ENCODE results near the gene TRIM65. TPM values are rescaled to one million over a fixed set of nuclear protein-coding genes. Genes with fewer than 3 reads are reported as not detected.
A peak's percentile ranks its signal among the peaks of the same experiment; 100 is the strongest.

TRIM65 gene
- total RNA-seq, 4 donors from 2014 or later, result 13.3 to 36.4 (median 27.4) TPM

DNA sequence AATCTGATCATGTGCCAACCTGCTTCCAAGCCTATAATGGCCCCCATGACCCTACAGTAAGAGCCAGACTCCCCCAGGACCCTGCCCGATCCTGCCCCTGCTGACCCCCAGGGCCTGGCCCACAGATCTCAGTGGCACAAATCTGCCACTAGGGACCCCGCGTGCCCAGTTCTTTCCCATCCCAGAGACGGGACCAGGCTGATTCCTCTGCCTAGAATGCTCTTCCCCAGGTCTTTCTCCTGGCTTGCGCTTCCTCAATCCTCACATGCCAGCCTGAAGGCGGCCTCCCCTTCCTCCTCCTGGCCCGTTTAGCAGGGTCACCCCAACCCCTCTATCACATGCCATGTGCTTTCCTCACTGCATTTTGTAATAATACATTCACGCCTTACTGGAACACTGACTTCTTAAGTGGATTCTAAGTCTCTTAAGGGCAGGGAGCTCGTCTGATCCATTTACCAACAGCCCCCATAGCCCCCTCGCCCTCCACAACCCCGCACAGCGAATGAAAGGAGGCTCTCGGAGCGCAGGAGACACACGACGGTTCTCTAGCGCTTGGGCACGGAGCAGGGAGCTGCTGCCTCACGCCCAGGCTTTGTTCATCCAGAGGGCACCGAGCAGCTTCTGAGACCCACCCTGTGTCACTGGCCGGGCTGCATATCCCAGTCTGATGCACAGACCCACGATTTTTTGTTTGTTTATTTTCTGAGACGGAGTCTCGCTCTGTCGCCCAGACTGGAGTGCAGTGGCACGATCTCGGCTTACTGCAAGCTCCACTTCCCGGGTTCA lies 1.2 kb downstream of the TRIM65 start:
- Histone ChIP-seq H3K4me3 (peak overlapping the region; percentile 73 to 99 (median 77)), H3K4me1 (peaks cover 25 to 57% (median 52%) of the 10 kb centered on the region in 4 donors), H3K27ac (replicated peaks in 1 of 4) (peak overlapping the region; percentile 89 to 98 (median 96)), H3K27me3 (no peaks in the 10 kb centered on the region), H3K9me3 (no peaks in the 10 kb centered on the region), H3K36me3 (peaks cover 27 to 54% (median 51%) of the 10 kb centered on the region in 4 donors)
- TF ChIP-seq POLR2AphosphoS5 (IDR thresholded peaks at IDR 0.05), result no peak
- TF ChIP-seq, protein P1, sequence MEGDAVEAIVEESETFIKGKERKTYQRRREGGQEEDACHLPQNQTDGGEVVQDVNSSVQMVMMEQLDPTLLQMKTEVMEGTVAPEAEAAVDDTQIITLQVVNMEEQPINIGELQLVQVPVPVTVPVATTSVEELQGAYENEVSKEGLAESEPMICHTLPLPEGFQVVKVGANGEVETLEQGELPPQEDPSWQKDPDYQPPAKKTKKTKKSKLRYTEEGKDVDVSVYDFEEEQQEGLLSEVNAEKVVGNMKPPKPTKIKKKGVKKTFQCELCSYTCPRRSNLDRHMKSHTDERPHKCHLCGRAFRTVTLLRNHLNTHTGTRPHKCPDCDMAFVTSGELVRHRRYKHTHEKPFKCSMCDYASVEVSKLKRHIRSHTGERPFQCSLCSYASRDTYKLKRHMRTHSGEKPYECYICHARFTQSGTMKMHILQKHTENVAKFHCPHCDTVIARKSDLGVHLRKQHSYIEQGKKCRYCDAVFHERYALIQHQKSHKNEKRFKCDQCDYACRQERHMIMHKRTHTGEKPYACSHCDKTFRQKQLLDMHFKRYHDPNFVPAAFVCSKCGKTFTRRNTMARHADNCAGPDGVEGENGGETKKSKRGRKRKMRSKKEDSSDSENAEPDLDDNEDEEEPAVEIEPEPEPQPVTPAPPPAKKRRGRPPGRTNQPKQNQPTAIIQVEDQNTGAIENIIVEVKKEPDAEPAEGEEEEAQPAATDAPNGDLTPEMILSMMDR (IDR thresholded peaks at IDR 0.05), result peak in 2 of 3 experiments; percentile 26 to 47
- 28% methylated on average over 28 of the region's 28 CpGs for WGBS
- DNase-seq (ENCODE audit: extremely low spot score), result no peak
- intact Hi-C loops (cut with DNase I), result loop anchor here (2.0 kb wide), 2 partner anchors 17 to 45 kb away; partner anchors contain the start of gene TRIM47

DNA sequence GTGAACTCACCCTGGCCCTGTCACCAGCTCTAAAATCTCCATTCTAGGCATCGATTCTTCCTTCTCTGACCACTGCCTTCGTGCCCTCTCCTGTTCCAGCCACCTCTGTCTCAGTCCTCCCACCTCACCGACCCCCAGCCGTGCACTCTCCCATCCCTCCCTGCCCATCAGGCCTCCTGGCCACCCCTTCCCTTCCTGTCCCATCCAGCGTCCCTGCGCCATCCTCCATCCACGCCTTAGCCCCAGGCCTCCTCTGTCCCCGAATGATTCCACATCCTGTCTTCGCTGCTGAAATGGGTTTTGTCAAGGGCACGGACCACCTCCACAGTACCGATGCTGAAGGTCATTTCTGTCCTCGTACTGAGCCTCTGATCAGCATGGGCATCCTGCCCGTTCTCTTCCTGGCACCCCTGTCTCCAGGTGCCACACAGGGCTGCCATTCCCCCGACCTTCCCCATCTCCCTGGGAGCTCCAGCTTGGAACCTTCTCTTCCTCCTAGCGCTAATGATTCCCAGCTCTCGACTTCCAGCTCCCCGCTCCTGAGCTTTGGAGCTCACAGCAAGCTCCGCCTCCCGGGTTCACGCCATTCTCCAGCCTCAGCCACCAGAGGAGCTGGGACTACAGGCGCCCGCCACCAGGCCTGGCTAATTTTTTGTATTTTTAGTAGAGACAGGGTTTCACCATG lies 2.6 kb downstream of the TRIM65 start:
- peak overlapping the region; percentile 89 to 98 (median 96) for H3K27ac ChIP-seq (replicated peaks in 1 of 4)

DNA sequence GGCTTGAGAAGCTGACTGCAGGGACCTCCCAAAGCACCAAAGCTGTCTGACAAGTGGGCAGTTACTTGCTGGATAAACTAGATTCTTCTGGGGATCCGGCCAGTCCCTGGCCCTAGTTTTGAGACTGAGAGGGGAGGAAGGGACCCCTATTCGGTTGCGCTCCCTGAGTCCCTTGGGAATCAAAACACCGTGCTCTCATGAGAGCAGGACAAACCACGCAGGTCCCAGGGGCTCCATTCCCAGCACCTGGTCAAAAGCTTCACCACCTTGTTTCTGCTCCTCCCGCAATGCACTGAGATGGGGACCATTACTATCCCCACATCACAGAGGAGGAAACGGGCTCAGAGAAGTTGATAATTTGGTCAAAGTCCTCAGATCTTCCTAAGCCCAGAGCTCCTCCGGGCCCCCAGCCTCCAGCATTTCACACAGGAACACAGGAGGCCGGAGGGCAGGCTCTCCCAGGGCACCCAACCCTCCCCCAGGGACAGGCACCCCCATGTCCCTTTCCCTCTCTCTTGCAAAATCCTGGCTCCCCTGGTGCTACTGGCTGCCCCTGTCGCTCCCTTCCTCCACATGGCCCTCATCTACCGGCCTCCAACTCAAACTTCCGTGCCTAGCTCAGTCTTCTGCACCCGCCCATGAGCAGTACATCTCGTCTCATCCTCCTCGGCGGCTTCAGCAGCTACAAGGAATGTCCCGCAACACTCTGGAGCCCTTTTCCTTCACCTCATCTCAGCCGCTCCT lies 3.3 kb downstream of the TRIM65 start:
- Histone ChIP-seq H3K27me3 (no peaks in the 10 kb centered on the region), H3K27ac (replicated peaks in 1 of 4) (peak overlapping the region in 3 of 4 donors; percentile 27 to 97 (median 89)), H3K36me3 (peaks cover 15 to 49% (median 45%) of the 10 kb centered on the region in 4 donors), H3K4me3 (no peak overlapping the region), H3K4me1 (peaks cover 25 to 57% (median 52%) of the 10 kb centered on the region in 4 donors), H3K9me3 (no peaks in the 10 kb centered on the region)
- WGBS, result 94% methylated on average over 18 of the region's 18 CpGs
- intact Hi-C loops (cut with DNase I), result loop anchor here (2.0 kb wide), 1 partner anchor 15 kb away; the partner anchor contains the start of gene TRIM47
- DNase-seq (ENCODE audit: extremely low spot score), result no peak
- TF ChIP-seq, protein P1 (IDR thresholded peaks at IDR 0.05), result no peak
- TF ChIP-seq EP300 (IDR thresholded peaks at IDR 0.05) (no peak), POLR2A (IDR thresholded peaks at IDR 0.05; ENCODE audit: low read depth) (no peak), POLR2AphosphoS5 (IDR thresholded peaks at IDR 0.05) (no peak)

More for the DNA sequence above, 2.6 kb downstream of the TRIM65 start:
- intact Hi-C loops (cut with DNase I), result loop anchor here (2.0 kb wide), 1 partner anchor 15 kb away; the partner anchor contains the start of gene TRIM47
- TF ChIP-seq, protein P1 (IDR thresholded peaks at IDR 0.05), result no peak
- TF ChIP-seq EP300 (IDR thresholded peaks at IDR 0.05) (no peak), POLR2AphosphoS5 (IDR thresholded peaks at IDR 0.05) (no peak), POLR2A (IDR thresholded peaks at IDR 0.05; ENCODE audit: low read depth) (no peak)
- DNase-seq (ENCODE audit: extremely low spot score), result no peak
- Histone ChIP-seq H3K4me1 (peaks cover 25 to 57% (median 52%) of the 10 kb centered on the region in 4 donors), H3K36me3 (peaks cover 22 to 52% (median 49%) of the 10 kb centered on the region in 4 donors), H3K9me3 (no peaks in the 10 kb centered on the region), H3K27me3 (no peaks in the 10 kb centered on the region), H3K4me3 (peak overlapping the region in 1 of 4 donors; percentile 74)
- WGBS, result 84% methylated on average over 22 of the region's 22 CpGs

DNA sequence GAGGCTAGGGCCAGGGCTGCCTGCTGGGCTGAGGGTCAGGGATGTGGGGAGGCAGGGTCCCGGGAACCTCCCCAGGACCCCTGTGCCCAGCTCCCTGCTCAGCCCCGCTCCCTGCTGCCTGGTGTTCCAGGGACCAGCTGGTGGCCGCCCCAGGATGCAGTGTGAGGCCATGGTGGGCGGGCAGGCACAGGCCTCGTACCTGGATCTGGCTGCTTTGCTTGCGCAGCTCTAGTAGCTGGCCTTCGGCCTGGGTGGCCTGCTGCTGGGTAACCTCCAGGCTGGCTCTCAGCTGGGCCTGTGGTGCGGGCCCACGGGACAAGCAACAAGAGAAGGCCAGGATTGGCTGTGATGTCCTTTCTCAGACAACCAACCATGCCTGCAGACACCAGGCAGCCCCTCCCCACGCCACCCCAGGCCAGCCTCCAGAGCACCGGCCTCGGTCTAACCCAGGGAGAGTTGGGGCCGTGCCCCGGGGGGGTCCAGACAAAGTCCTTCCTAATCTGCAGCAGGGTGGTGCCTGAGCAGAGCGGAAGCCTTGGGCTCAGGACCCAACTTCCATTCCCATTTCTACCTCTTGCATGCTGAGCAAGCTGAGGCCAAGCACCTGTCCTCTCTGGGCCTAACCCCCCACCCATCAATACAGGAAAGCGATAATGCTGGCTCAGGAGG lies 4.1 kb downstream of the TRIM65 start:
- Histone ChIP-seq H3K9me3 (no peaks in the 10 kb centered on the region), H3K4me1 (peaks cover 25 to 52% (median 49%) of the 10 kb centered on the region in 4 donors), H3K4me3 (no peak overlapping the region), H3K36me3 (peaks cover 12 to 51% (median 42%) of the 10 kb centered on the region in 4 donors), H3K27ac (replicated peaks in 1 of 4) (peak overlapping the region in 1 of 4 donors; percentile 15), H3K27me3 (no peaks in the 10 kb centered on the region)
- intact Hi-C loops (cut with DNase I), result no loop called here
- TF ChIP-seq POLR2AphosphoS5 (IDR thresholded peaks at IDR 0.05) (no peak), EP300 (IDR thresholded peaks at IDR 0.05) (no peak), POLR2A (IDR thresholded peaks at IDR 0.05; ENCODE audit: low read depth) (no peak)
- TF ChIP-seq, protein P1 (IDR thresholded peaks at IDR 0.05), result no peak
- no peak for DNase-seq (ENCODE audit: extremely low spot score)
- WGBS, result 88% methylated on average over 8 of the region's 16 CpGs

Data from esophagus muscularis mucosa (tissue), 4 donors.